GM12878 (cell line): ENCODE measurements around the gene DCTPP1. TPM values are rescaled to one million over a fixed set of nuclear protein-coding genes. Genes with fewer than 3 reads are reported as not detected.

ENCODE experiments used
- ATAC-seq: fragments of 200-7000 bp; cut with Tn5 transposase; 3 replicates; pipeline ENCODE4 v1.9.1; 2020; ENCODE audit warnings: mild to moderate bottlenecking, moderate library complexity
- BruUV-seq: library from RNA; stranded (reverse); fragments of 400-500 nt; replicated peaks from 2 replicates; lab custom pipeline; 2021; lab: Mats Ljungman, UMichigan
- CTCF ChIA-PET: fragments of 300-600 bp; sonication (Branson Sonifier 250); formaldehyde crosslinking; extraction: SDS; loops from one replicate; lab custom pipeline; 2021; ENCODE audit warnings: inconsistent platforms; lab: Yijun Ruan, JAX
- POLR2A ChIA-PET: fragments of 350-600 bp; formaldehyde crosslinking; extraction: SDS; loops from one replicate; lab custom pipeline; 2021; ENCODE audit warnings: inconsistent platforms; lab: Charles Lee
- RAD21 ChIA-PET: fragments of 300-600 bp; sonication (Branson Sonifier 250); formaldehyde crosslinking; loops from one replicate; lab custom pipeline; 2023; ENCODE audit warnings: antibody characterized with exemption; ENCODE audit not compliant: unreplicated experiment; lab: Charles Lee
- SMC1A ChIA-PET: fragments of 300-600 bp; sonication (Branson Sonifier 250); formaldehyde crosslinking; loops from one replicate; lab custom pipeline; 2023; ENCODE audit not compliant: unreplicated experiment, uncharacterized antibody; lab: Charles Lee
- DNase-seq: peaks from one replicate; pipeline ENCODE4 v3.0.0-alpha.2; 2011; ENCODE audit warnings: low read depth, low spot score
- FAIRE-seq: peaks from 3 replicates; lab custom pipeline; 2011; peaks lifted over from hg19 to GRCh38; lab: Jason Lieb, UNC
- H2AFZ ChIP-seq: 2 replicates; pipeline ENCODE4 v1.6.0; 2011; ENCODE audit warnings: low read depth, low read length, control low read depth; ENCODE audit not compliant: control insufficient read depth
- H3K27ac ChIP-seq: 2 replicates; pipeline ENCODE4 v1.5.1; 2011; ENCODE audit warnings: control low read depth; ENCODE audit not compliant: control insufficient read depth, insufficient read depth
- H3K27me3 ChIP-seq, 2 experiments: replicated peaks in 1 of 2; 2 replicates each; pipeline versions ENCODE4 v1.6.0 to v1.6.1; 2011; ENCODE audit warnings: low read length in 1 of 2; ENCODE audit not compliant: control insufficient read depth in 2 of 2, insufficient read depth in 2 of 2
- H3K36me3 ChIP-seq, 2 experiments: 2 replicates each; pipeline ENCODE4 v1.5.1; 2011; ENCODE audit warnings: low read length in 1 of 2; ENCODE audit not compliant: control insufficient read depth in 2 of 2, insufficient read depth in 2 of 2
- H3K4me1 ChIP-seq: 2 replicates; pipeline ENCODE4 v1.6.1; 2011; ENCODE audit warnings: mild to moderate bottlenecking, low read length, moderate library complexity, mixed read lengths; ENCODE audit not compliant: control insufficient read depth, insufficient read depth
- H3K4me2 ChIP-seq: 2 replicates; pipeline ENCODE4 v1.6.0; 2011; ENCODE audit warnings: control low read depth; ENCODE audit not compliant: control insufficient read depth, insufficient read depth
- H3K4me3 ChIP-seq: fragments of 200-600 bp; sonication (generic); 2 replicates; pipeline ENCODE4 v1.5.1; 2016
- H3K79me2 ChIP-seq: 2 replicates; pipeline ENCODE4 v1.6.0; 2011; ENCODE audit warnings: low read length; ENCODE audit not compliant: control insufficient read depth, insufficient read depth
- H3K9ac ChIP-seq: 2 replicates; pipeline ENCODE4 v1.8.0; 2011; ENCODE audit warnings: low read length, control low read depth, mixed read lengths; ENCODE audit not compliant: control insufficient read depth, insufficient read depth
- H3K9me3 ChIP-seq: replicated peaks from 3 replicates; pipeline ENCODE4 v1.5.1; 2011; ENCODE audit warnings: mild to moderate bottlenecking, low read length; ENCODE audit not compliant: control insufficient read depth, insufficient read depth
- H4K20me1 ChIP-seq: 2 replicates; pipeline ENCODE4 v1.6.0; 2011; ENCODE audit not compliant: control insufficient read depth, insufficient read depth
- BCL3 ChIP-seq: IDR thresholded peaks from 2 replicates; pipeline ENCODE4 v1.6.1; 2011; ENCODE audit warnings: borderline replicate concordance, low read depth, mild to moderate bottlenecking, moderate library complexity, low read length; ENCODE audit not compliant: insufficient read depth, poor library complexity, severe bottlenecking
- E2F8 ChIP-seq: fragments of 450-650 bp; IDR thresholded peaks from 2 replicates; pipeline ENCODE4 v1.6.1; 2018; ENCODE audit warnings: mild to moderate bottlenecking, low read depth, moderate library complexity; ENCODE audit not compliant: partially characterized antibody
- EP300 ChIP-seq, 2 experiments: fragments of 150-350 bp in 1 of 2; IDR thresholded peaks; 2 replicates each; pipeline ENCODE4 v1.6.1; 2011 to 2012; ENCODE audit warnings: low read depth in 2 of 2, low read length in 2 of 2, borderline replicate concordance in 1 of 2, improper control_type of control experiment in 1 of 2, inconsistent platforms in 1 of 2; ENCODE audit not compliant: control insufficient read depth in 1 of 2
- HDAC6 ChIP-seq: fragments of 200-600 bp; sonication (generic); IDR thresholded peaks from one replicate; pipeline ENCODE4 v1.8.0; 2017; ENCODE audit warnings: antibody characterized with exemption; ENCODE audit not compliant: unreplicated experiment
- IKZF1 ChIP-seq: fragments of 450-650 bp; conservative IDR thresholded peaks from 2 replicates; pipeline ENCODE4 v1.6.1; 2017; ENCODE audit warnings: antibody characterized with exemption, mild to moderate bottlenecking
- JUNB ChIP-seq: IDR thresholded peaks from 2 replicates; pipeline ENCODE4 v1.6.1; 2016; ENCODE audit warnings: antibody characterized with exemption, mild to moderate bottlenecking
- JUND ChIP-seq: IDR thresholded peaks from 2 replicates; pipeline ENCODE4 v1.6.1; 2012; ENCODE audit warnings: low read depth, mild to moderate bottlenecking, low read length, improper control_type of control experiment, moderate library complexity
- MAX ChIP-seq: IDR thresholded peaks from 2 replicates; pipeline ENCODE4 v1.6.1; 2012; ENCODE audit warnings: low read depth, low read length, improper control_type of control experiment
- MEF2A ChIP-seq: IDR thresholded peaks from 2 replicates; pipeline ENCODE4 v1.6.1; 2011; ENCODE audit warnings: low read depth, mild to moderate bottlenecking, low read length, moderate library complexity; ENCODE audit not compliant: insufficient read depth
- MEF2B ChIP-seq: fragments of 450-650 bp; IDR thresholded peaks from 2 replicates; pipeline ENCODE4 v1.6.1; 2018; ENCODE audit warnings: mild to moderate bottlenecking, moderate library complexity; ENCODE audit not compliant: partially characterized antibody, poor library complexity, severe bottlenecking
- NFIC ChIP-seq: IDR thresholded peaks from 2 replicates; pipeline ENCODE4 v1.6.1; 2012; ENCODE audit warnings: low read depth, mild to moderate bottlenecking, inconsistent platforms, low read length, moderate library complexity
- POLR2AphosphoS2 ChIP-seq: IDR thresholded peaks from 2 replicates; pipeline ENCODE4 v1.6.1; 2011; ENCODE audit warnings: low read depth, mild to moderate bottlenecking, low read length, improper control_type of control experiment, moderate library complexity
- RUNX3 ChIP-seq: IDR thresholded peaks from 2 replicates; pipeline ENCODE4 v1.6.1; 2012; ENCODE audit warnings: low read length, inconsistent platforms
- TARDBP ChIP-seq: IDR thresholded peaks from 2 replicates; pipeline ENCODE4 v1.6.1; 2016; ENCODE audit warnings: borderline replicate concordance
- ZBED1 ChIP-seq: IDR thresholded peaks from 2 replicates; pipeline ENCODE4 v1.6.1; 2016; ENCODE audit warnings: borderline replicate concordance
- ZSCAN29 ChIP-seq: fragments of 450-650 bp; IDR thresholded peaks from 2 replicates; pipeline ENCODE4 v1.6.1; 2017; ENCODE audit warnings: mild to moderate bottlenecking, moderate library complexity
- WGBS: methylation state at CpG from one replicate; pipeline ENCODE4 v1.1.6; 2016; ENCODE audit warnings: low lambda C conversion rate; ENCODE audit not compliant: insufficient replicate concordance, insufficient coverage; ENCODE audit errors: missing lambda C conversion rate; 5-methylcytosine and 5-hydroxymethylcytosine counted together
- in situ Hi-C: fragments of 300-500 bp; cut with MboI; formaldehyde crosslinking; loops from 9 replicates; pipeline ENCODE4 v1.14.3; 2018; ENCODE audit warnings: mixed read lengths
- intact Hi-C: fragments of 100-400 bp; cut with micrococcal nuclease; formaldehyde crosslinking; loops from one replicate; pipeline ENCODE4 v1.14.2; 2022; ENCODE audit not compliant: unreplicated experiment
- polyA plus RNA-seq, 11 experiments: library from polyadenylated mRNA; depleted of rRNA in 4 of 11; unstranded in 6 of 11; stranded (reverse) in 5 of 11; fragments of >200 nt; fragmentation: Nextera tagmentation in 4 of 11; fragmentation: Illumina TruSeq in 1 of 11; extraction: Ambion mirVana in 4 of 11; extraction: Trizol in 1 of 11; gene quantifications; 1 replicate in 1 of 11; 2 replicates in 10 of 11; pipeline versions ENCODE4 v1.2.1 to v1.2.3, GENCODE V29; 2011 to 2016; ENCODE audit warnings: inconsistent platforms in 2 of 11, missing spikeins in 2 of 11, low read depth in 1 of 11
- total RNA-seq, 4 experiments: library from RNA; depleted of rRNA in 3 of 4; stranded (reverse); fragments of >200 nt in 3 of 4; fragmentation: Illumina TruSeq in 1 of 4; extraction: Trizol in 1 of 4; gene quantifications; 2 replicates each; pipeline versions ENCODE4 v1.2.1 to v1.2.3, GENCODE V29; 2013 to 2021

The DCTPP1 gene
- total and polyA plus RNA-seq, 10 of the 15 experiments (the other 5 are each of a cell fraction or from before 2014, with no cell fraction given), result 72.1 to 266 (median 157) TPM

- TF ChIP-seq IKZF1, result no peak
- TF ChIP-seq HDAC6, result no peak
Observed at GRCh38 chr16:30375864-30376263, 54.0 kb downstream of the DCTPP1 start (continued).

GRCh38 chr16:30374538-30374937 is 55.3 kb downstream of the DCTPP1 start, which contains the start of gene MYL11:
TSS of gene MYL11 (plus strand) at chr16:30374802. CDS start at chr16:30374858, 56 bp downstream.
- FAIRE-seq (no peak), DNase-seq (no peak), ATAC-seq (no peak)
- 82% methylated on average over 6 of the region's 6 CpGs for WGBS
- intact Hi-C loops, result no loop called here
- no TSS peak for BruUV-seq
- ChIA-PET POLR2A (interaction anchor here (0.7 kb wide), 1 partner anchor 317 kb away, joined by 4 read pairs; no protein-coding TSS in a partner anchor), CTCF (interaction anchor here (1.6 kb wide), 1 partner anchor 35 kb away, joined by 5 read pairs; no protein-coding TSS in a partner anchor), RAD21 (no interaction called here), SMC1A (no interaction called here)
- Histone ChIP-seq H3K9me3 (no peaks in the 10 kb centered on the region), H3K4me2 (no peak within 1 kb of the TSS), H3K36me3 (no peaks in the 10 kb centered on the region; a peak in 1 of 4 replicates), H3K4me1 (peaks cover 24% of the 10 kb centered on the region), H3K27ac (no peak within 1 kb of the TSS), H3K4me3 (no peak within 1 kb of the TSS), H2AFZ (no peak within 1 kb of the TSS), H3K9ac (no peak within 1 kb of the TSS), H4K20me1 (no peaks in the 10 kb centered on the region), H3K79me2 (peaks cover 10% of the 10 kb centered on the region), H3K27me3 (no peaks in the 10 kb centered on the region)
- in situ Hi-C loops, result no loop called here
- no peak for TF ChIP-seq NFIC
- no peak for TF ChIP-seq RUNX3
- TF ChIP-seq JUND, result no peak
- TF ChIP-seq EP300 (IDR thresholded peaks at IDR 0.05; ENCODE audit: borderline replicate concordance in 1 of 2, control insufficient read depth in 1 of 2, low read depth in 2 of 2, low read length in 2 of 2), result no peak
- no peak for TF ChIP-seq MEF2A
- no peak for TF ChIP-seq MAX
- no peak for TF ChIP-seq BCL3
- no peak for TF ChIP-seq TARDBP
- TF ChIP-seq JUNB, result no peak
- TF ChIP-seq ZBED1, result no peak
- TF ChIP-seq ZSCAN29, result no peak
- TF ChIP-seq POLR2AphosphoS2, result no peak
- TF ChIP-seq MEF2B, result no peak
- TF ChIP-seq E2F8, result no peak
